ENCODE data around the gene TRIM67. TPM values are rescaled to one million over a fixed set of nuclear protein-coding genes. Genes with fewer than 3 reads are reported as not detected.
"Not testable (repeated sequence)": the region's sequence is repeated elsewhere in the genome, so short reads cannot be mapped to it uniquely, and the experiment has no call there.

TRIM67 gene
- polyA plus RNA-seq, 3 donors, result 0.02 to 0.11 (median 0.03) TPM

DNA sequence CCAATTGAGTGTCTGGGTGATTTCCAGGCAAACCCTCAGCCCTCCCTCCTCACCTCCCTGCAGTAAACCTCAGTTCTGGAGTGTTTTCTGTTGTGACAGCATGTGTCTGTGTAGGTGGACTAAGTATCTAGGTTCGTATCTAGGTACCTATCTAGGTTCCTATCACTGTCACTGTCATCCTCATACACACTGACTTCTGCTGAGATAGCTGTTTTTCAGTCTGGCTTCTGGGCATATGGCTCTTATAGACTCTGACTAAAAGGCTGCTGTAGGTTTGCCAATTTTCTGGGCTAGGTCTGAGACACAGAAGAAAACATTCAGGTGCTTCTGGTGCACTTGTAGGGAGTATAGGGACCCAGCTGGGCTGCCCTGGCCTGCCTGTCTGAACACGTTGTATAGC lies 8.1 kb upstream of the TRIM67 start:
- no peak overlapping the region for H3K27ac ChIP-seq (ENCODE audit: low read depth, low read length)
- 63 to 70% (median 69%) methylated on average over 2 of the region's 2 CpGs for WGBS, 3 donors

GRCh38 chr1:231155808-231156207 lies 6.0 kb upstream of the TRIM67 start:
- no peak overlapping the region for H3K27ac ChIP-seq (ENCODE audit: low read depth, low read length)
- 64 to 77% (median 70%) methylated on average over 1 of the region's 1 CpG for WGBS, 3 donors

- WGBS, 3 donors, result 33 to 38% (median 34%) methylated on average over 1 of the region's 1 CpG
- H3K27ac ChIP-seq (ENCODE audit: low read depth, low read length), result no peak overlapping the region
These were observed 4.5 kb upstream of the TRIM67 start for GRCh38 chr1:231157311-231157710.

- not testable (repeated sequence) for H3K27ac ChIP-seq (ENCODE audit: low read depth, low read length)
- 68 to 92% (median 72%) methylated on average over 7 of the region's 7 CpGs for WGBS, 3 donors
These were observed 3.7 kb upstream of the TRIM67 start for GRCh38 chr1:231158141-231158540.

- WGBS, 3 donors, result 70 to 75% (median 71%) methylated on average over 6 of the region's 6 CpGs
- no peak overlapping the region for H3K27ac ChIP-seq (ENCODE audit: low read depth, low read length)
These were observed 2.5 kb upstream of the TRIM67 start for GRCh38 chr1:231159202-231159962.

DNA sequence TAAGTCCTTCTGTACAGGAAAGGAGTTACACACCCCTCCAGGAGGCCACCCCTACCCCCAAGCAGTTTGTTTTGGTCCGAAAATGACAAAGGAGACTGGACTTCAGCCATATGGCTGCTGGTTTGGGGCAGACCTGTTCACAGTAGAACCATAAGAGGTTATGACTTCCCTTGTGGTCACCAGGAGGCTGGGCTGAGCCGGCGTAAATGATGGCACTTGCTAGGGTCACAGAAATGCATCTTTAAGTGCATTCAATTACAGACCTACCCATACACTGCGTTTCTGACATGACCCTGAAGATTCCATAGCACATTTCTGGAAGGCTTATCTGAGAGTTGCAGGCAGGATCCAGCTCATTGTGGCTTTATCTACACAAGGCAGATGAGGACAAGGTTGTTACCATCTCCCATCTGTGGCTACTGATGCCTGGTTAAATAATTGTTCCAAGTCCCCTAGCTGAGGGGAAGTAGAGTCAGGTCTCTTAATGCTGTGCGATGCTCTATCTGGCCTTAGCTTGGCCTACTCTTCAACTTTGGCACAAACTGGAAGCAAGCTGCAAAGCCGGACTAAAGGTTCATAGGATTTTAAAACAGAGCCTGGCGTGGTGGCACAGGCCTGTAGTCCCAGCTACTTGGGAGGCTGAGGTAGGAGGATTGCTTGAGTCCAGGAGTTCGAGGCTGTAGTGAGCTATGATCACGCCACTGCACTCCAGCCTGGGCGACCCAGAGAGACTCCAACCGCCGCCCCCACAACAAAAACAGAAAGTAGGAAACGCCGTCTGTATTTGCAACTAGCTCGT lies 1.7 kb upstream of the TRIM67 start:
- no peak overlapping the region for H3K27ac ChIP-seq (ENCODE audit: low read depth, low read length)
- 61 to 90% (median 71%) methylated on average over 15 of the region's 15 CpGs for WGBS, 3 donors

GRCh38 chr1:231160895-231161666 lies 777 bp upstream of the TRIM67 start:
- WGBS, 3 donors, result 6 to 13% (median 7%) methylated on average over 51 of the region's 51 CpGs
- no peak overlapping the region for H3K27ac ChIP-seq (ENCODE audit: low read depth, low read length)

DNA sequence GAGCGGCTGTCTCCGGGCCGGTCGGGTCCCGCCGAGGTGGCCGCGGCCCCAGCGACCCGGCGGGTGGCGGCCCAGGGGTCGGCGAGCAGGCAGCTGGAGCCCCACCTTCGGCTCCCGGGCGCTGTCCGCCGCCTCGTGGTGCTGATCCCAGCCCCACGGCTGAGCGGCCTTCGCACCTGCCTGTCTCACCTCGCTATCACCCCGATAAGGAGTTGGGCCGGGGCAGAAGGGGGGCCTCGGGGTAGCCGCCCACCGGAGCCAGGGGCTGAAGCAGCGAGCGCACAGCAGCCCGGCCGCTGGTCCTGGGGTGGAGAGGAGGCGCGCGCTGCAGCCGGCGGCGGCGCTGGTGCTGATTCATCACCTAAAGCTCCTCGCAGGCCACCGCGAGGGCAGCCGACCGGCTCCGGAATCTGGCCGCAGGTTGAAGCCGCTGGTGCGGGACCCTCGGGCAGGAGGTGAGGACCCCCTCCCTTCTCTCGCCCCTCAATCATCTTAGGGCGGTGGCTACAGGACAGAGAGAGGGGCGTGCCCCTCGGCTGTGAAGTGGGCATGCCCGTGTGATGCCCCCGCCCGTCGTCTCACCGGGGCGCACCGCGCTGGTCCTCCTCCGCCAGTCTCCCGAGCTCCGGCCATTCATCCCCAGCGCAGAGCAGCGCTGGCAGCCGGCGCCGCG lies 575 bp downstream of the TRIM67 start:
- 0 to 2% (median 1%) methylated on average over 52 to 71 of the region's 71 CpGs for WGBS, 3 donors
- H3K27ac ChIP-seq (ENCODE audit: low read depth, low read length), result no peak overlapping the region

DNA sequence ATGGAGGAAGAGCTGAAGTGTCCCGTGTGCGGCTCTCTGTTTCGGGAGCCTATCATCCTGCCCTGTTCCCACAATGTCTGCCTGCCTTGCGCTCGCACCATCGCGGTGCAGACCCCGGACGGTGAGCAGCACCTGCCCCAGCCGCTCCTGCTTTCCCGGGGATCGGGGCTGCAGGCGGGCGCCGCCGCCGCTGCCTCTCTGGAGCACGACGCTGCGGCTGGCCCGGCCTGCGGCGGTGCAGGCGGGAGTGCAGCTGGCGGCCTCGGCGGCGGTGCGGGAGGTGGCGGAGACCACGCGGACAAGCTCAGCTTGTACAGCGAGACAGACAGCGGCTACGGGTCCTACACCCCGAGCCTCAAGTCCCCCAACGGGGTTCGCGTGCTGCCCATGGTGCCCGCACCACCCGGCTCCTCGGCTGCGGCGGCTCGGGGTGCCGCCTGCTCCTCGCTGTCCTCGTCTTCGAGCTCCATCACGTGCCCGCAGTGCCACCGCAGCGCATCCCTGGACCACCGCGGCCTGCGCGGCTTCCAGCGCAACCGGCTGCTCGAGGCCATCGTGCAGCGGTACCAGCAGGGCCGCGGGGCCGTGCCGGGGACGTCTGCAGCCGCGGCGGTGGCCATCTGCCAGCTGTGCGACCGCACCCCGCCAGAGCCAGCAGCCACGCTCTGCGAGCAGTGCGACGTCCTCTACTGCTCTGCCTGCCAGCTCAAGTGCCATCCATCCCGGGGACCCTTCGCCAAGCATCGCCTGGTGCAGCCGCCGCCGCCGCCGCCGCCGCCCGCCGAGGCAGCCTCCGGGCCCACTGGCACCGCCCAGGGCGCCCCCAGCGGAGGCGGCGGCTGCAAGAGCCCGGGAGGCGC lies 1.3 kb downstream of the TRIM67 start:
- 6 to 9% (median 8%) methylated on average over 89 to 97 of the region's 97 CpGs for WGBS, 3 donors
- H3K27ac ChIP-seq (ENCODE audit: low read depth, low read length), result no peak overlapping the region

- WGBS, 3 donors, result 19 to 26% (median 25%) methylated on average over 23 of the region's 23 CpGs
- no peak overlapping the region for H3K27ac ChIP-seq (ENCODE audit: low read depth, low read length)
These were observed 2.1 kb downstream of the TRIM67 start for GRCh38 chr1:231163830-231164427.

DNA sequence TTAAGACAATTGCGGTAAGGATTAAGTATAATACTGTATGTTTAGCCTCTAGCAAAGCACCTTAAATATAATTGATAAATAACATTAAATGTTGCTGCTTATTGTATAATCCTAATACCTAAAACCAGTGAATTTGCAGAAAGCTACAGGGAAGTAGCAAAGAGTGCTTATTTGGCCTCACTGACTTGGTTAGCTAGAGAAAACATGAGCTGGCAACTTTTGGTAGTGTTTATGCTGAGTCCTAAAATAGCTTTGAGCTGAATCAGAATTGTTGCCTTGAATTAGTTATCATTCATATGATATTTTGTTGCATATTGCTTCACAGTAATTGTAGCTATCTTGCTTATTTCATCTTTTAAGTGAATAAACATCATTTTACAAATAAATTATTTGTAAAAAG lies 3.5 kb downstream of the TRIM67 start:
- 90 to 100% (median 95%) methylated on average over 1 of the region's 1 CpG for WGBS, 3 donors
- H3K27ac ChIP-seq (ENCODE audit: low read depth, low read length), result no peak overlapping the region

DNA sequence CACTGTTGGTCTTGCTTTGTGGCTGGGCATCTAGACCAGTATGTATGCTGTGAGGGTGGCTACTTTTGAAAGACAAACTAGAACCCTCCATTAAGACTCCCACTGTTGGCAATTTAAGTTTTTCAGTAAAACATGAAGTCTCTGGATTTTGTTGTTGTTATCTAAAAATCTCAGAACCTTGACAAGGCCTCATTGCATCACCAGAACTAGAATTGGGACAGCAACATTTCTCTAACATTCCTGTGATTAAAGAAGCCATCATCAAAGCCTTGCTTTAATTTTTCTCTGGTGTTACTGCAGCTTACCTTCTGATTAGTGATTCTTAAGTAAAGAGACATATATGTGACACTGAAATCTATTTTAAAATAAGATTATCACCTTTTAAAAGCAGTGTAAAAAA lies 4.5 kb downstream of the TRIM67 start:
- no peak overlapping the region for H3K27ac ChIP-seq (ENCODE audit: low read depth, low read length)

- 93 to 97% (median 97%) methylated on average over 1 of the region's 1 CpG for WGBS, 3 donors
- no peak overlapping the region for H3K27ac ChIP-seq (ENCODE audit: low read depth, low read length)
These were observed 9.0 kb downstream of the TRIM67 start for GRCh38 chr1:231170875-231171274.

DNA sequence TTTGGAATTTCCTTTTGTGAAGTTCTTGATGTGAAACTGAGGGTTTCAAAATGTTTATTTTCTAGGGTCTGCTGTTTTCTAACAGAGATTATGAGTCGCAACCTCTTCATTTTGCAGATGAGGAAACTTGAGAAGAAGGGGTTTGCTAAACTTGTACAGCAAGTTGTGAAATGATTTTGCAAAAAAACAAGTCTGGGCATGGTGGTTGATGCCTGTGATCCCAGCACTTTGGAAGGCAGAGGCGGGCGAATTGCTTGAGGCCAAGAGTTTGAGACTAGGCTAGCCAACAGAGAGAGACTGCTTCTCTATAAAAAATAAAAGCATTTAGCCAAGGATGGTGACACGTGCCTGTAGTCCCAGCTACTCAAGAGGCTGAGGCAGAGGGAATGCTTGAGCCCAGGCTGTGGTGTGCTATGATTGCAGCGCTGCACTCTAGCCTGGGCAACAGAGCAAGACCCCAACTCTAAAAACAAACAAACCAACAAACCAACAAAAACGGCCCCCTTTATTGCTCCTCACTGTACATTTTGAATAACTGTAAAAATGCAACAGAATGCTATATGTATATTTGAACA lies 9.9 kb downstream of the TRIM67 start:
- no peak overlapping the region for H3K27ac ChIP-seq (ENCODE audit: low read depth, low read length)
- 79 to 82% (median 80%) methylated on average over 6 of the region's 6 CpGs for WGBS, 3 donors

DNA sequence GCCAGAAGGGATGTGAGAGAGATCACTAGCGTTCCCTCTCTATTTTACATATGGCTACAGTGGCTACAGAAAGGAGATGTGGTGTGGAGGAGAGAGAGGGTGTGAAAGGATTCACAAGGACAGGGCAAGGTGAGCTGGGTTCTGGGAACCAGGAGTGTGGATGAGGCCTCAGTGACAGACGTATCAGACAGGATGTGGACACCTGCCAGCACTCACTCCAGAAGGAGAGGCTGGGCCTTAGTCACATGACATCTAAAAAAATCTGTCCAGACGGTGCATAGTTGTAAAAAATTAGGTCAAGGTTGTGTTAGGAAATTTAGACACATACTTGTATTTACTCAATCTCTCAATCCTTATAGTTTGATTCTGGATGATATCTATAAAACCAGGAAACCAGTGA lies 10.6 kb downstream of the TRIM67 start:
- WGBS, 3 donors, result 36 to 45% (median 39%) methylated on average over 3 of the region's 3 CpGs
- no peak overlapping the region for H3K27ac ChIP-seq (ENCODE audit: low read depth, low read length)

- 24 to 75% (median 30%) methylated on average over 1 of the region's 1 CpG for WGBS, 3 donors
- no peak overlapping the region for H3K27ac ChIP-seq (ENCODE audit: low read depth, low read length)
These were observed 14.6 kb downstream of the TRIM67 start for GRCh38 chr1:231176421-231176820.

- no peak overlapping the region for H3K27ac ChIP-seq (ENCODE audit: low read depth, low read length)
- WGBS, 3 donors, result 42 to 65% (median 63%) methylated on average over 5 of the region's 5 CpGs
These were observed 15.4 kb downstream of the TRIM67 start for GRCh38 chr1:231177226-231177625.

Measured in adipose tissue (tissue), 3 donors.